ACC112 (cell line): ENCODE measurements around the gene GPR142.
"Not testable (repeated sequence)": the region's sequence is repeated elsewhere in the genome, so short reads cannot be mapped to it uniquely, and the experiment has no call there.

Experiments
- H2AFZ ChIP-seq: fragments of 200-600 bp; sonication (generic); one replicate; pipeline ENCODE4 v1.6.0; 2017; ENCODE audit warnings: antibody characterized with exemption, low read length; ENCODE audit not compliant: unreplicated experiment
- H3K27ac ChIP-seq: fragments of 200-600 bp; sonication (generic); 2 replicates; pipeline ENCODE4 v1.5.1; 2014; ENCODE audit warnings: low read depth, mild to moderate bottlenecking, antibody characterized with exemption, low read length, moderate library complexity
- H3K27me3 ChIP-seq: fragments of 200-600 bp; sonication (generic); 2 replicates; pipeline ENCODE4 v1.6.1; 2014; ENCODE audit warnings: mild to moderate bottlenecking, antibody characterized with exemption, low read length, moderate library complexity, mixed read lengths; ENCODE audit not compliant: insufficient read depth
- H3K36me3 ChIP-seq: fragments of 200-600 bp; sonication (generic); 2 replicates; pipeline ENCODE4 v1.6.1; 2016; ENCODE audit warnings: mild to moderate bottlenecking, antibody characterized with exemption, low read length, moderate library complexity, mixed read lengths; ENCODE audit not compliant: insufficient read depth
- H3K4me1 ChIP-seq: fragments of 200-600 bp; sonication (generic); one replicate; pipeline ENCODE4 v1.6.1; 2016; ENCODE audit warnings: low read length, mixed read lengths; ENCODE audit not compliant: insufficient read depth, unreplicated experiment, control insufficient read depth
- H3K4me3 ChIP-seq: fragments of 200-600 bp; sonication (generic); 2 replicates; pipeline ENCODE4 v1.5.1; 2014; ENCODE audit warnings: mild to moderate bottlenecking, low read depth, low read length
- H3K79me2 ChIP-seq: fragments of 200-600 bp; sonication (generic); one replicate; pipeline ENCODE4 v1.6.0; 2016; ENCODE audit warnings: low read length; ENCODE audit not compliant: control insufficient read depth, unreplicated experiment, insufficient read depth

The GPR142 gene

DNA sequence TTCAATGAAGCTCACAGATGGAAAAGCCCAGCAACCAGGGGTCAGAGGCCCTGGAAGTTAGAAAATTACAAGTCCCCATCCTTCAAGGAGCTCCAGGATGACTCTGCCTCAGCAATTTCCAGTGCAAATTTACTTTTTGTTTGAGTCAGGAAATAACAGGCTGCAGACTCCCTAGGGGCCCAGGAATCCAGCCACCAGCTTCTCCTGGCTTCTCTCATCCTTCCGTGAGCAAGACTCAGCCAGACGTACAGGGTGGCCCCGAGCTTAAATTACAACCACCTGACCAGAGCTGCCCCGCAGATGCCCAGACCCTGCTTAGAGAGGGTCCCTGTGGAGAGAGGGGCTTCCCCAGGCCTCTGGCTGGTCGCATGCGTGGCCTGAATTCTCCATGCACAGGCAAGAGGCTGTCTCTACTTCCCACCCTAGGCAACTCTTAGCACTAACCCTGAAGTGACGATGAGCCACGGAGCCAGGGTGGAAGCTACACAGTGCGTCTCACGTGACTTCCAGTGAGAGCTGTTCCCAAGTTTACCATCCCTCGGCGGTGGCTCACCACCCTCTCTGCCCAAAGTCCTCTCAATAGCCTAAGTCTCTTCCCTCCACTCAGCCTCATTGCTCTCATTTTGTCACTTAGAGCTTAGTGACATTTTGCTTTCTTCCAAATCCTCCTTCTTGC, 27.1 kb downstream of the GPR142 start:
- no peaks in the 10 kb centered on the region for H3K36me3 ChIP-seq
- no peak overlapping the region for H3K4me3 ChIP-seq
- no peaks in the 10 kb centered on the region for H3K4me1 ChIP-seq
- 0 out of 2 replicates have a peak, but pooled peaks cover 8% of the 10 kb centered on the region for H3K27me3 ChIP-seq
- no peak overlapping the region for H2AFZ ChIP-seq
- H3K79me2 ChIP-seq, result no peaks in the 10 kb centered on the region
- no peak overlapping the region for H3K27ac ChIP-seq

DNA sequence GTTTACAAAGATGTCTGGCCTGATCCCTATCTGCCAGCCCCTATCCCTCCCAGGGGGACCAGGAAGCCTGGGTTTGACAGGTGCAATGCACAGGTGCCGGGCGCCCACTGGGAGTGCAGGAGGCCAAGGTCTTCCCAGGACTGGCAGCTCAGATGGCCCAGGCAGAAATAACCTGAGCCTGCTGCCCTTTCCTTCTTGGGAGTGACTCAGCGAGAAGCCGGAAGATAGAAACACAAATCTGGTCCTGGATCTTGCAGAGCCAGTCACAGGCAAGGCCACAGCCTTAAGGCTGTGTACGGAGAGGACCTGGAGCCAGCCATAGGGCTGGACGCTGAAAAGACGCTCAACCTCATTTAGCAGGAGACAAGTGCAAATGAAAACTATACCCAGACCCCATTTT, 27.7 kb downstream of the GPR142 start:
- Histone ChIP-seq H3K4me1 (no peaks in the 10 kb centered on the region), H3K79me2 (no peaks in the 10 kb centered on the region), H2AFZ (no peak overlapping the region), H3K36me3 (no peaks in the 10 kb centered on the region), H3K4me3 (no peak overlapping the region), H3K27ac (no peak overlapping the region), H3K27me3 (peaks cover 11% of the 10 kb centered on the region; the same call in 1 of the 2 replicates)

DNA sequence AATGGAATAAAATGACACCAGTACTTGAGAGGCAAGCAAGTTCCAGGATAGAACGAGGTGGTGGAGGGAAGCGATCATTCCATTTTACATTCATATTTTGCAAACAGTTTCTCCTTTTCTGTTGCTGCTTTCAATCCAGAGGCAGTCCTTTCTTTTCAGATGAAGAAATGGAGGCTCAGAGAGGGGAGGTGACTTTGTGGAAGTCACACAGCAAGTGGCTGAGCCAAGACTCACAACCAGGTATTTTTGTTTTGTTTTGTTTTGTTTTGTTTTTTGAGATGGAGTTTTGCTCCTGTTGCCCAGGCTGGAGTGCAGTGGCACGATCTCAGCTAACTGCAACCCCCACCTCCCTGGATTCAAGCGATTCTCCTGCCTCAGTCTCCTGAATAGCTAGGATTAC, 29.3 kb downstream of the GPR142 start:
- H2AFZ ChIP-seq, result no peak overlapping the region
- H3K27me3 ChIP-seq, result peaks cover 14% of the 10 kb centered on the region; the same call in 1 of the 2 replicates
- no peaks in the 10 kb centered on the region for H3K79me2 ChIP-seq
- no peak overlapping the region for H3K4me3 ChIP-seq
- H3K27ac ChIP-seq, result no peak overlapping the region
- no peaks in the 10 kb centered on the region for H3K36me3 ChIP-seq
- H3K4me1 ChIP-seq, result no peaks in the 10 kb centered on the region

- H3K4me1 ChIP-seq, result no peaks in the 10 kb centered on the region
- H3K4me3 ChIP-seq, result no peak overlapping the region
- peaks cover 23% of the 10 kb centered on the region; the same call in 1 of the 2 replicates for H3K27me3 ChIP-seq
- no peak overlapping the region for H3K27ac ChIP-seq
- no peak overlapping the region for H2AFZ ChIP-seq
- no peaks in the 10 kb centered on the region for H3K79me2 ChIP-seq
- H3K36me3 ChIP-seq, result no peaks in the 10 kb centered on the region
Observed at GRCh38 chr17:74402048-74402447, 34.7 kb downstream of the GPR142 start.

- Histone ChIP-seq H3K27ac (no peak overlapping the region), H3K4me1 (no peaks in the 10 kb centered on the region), H3K36me3 (no peaks in the 10 kb centered on the region), H3K79me2 (no peaks in the 10 kb centered on the region), H2AFZ (no peak overlapping the region), H3K4me3 (no peak overlapping the region), H3K27me3 (peaks cover 23% of the 10 kb centered on the region; the same call in 1 of the 2 replicates)
Observed at GRCh38 chr17:74403512-74404137, 36.3 kb downstream of the GPR142 start.

DNA sequence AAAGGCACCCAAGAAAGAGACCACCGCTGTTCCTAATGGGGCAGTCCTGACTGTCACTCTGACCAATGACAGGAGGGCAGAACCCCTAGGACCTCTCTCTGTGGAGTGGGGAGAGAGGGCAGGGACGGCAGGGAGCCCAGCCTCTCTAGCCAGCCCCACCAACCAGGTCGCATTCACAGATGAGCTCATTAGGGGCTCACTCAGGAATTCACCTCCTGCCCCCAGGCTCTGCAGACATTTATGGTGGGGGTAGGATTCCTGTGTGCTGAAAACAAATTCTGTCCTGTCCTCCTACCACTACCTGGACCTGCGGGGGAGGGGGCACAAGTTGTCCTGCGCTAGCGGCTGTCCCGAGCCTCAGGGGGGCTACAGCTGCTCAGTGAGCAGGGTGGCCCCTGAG, 36.9 kb downstream of the GPR142 start:
- no peaks in the 10 kb centered on the region for H3K4me1 ChIP-seq
- H3K79me2 ChIP-seq, result no peaks in the 10 kb centered on the region
- H3K27ac ChIP-seq, result no peak overlapping the region
- H3K36me3 ChIP-seq, result no peaks in the 10 kb centered on the region
- H3K4me3 ChIP-seq, result no peak overlapping the region
- no peak overlapping the region for H2AFZ ChIP-seq
- peaks cover 19% of the 10 kb centered on the region; the same call in 1 of the 2 replicates for H3K27me3 ChIP-seq

- peaks cover 17% of the 10 kb centered on the region; the same call in 1 of the 2 replicates for H3K27me3 ChIP-seq
- no peaks in the 10 kb centered on the region for H3K36me3 ChIP-seq
- no peaks in the 10 kb centered on the region for H3K4me1 ChIP-seq
- H3K27ac ChIP-seq, result no peak overlapping the region
- no peak overlapping the region for H2AFZ ChIP-seq
- no peak overlapping the region for H3K4me3 ChIP-seq
- H3K79me2 ChIP-seq, result no peaks in the 10 kb centered on the region
Observed at GRCh38 chr17:74404789-74405188, 37.5 kb downstream of the GPR142 start.

DNA sequence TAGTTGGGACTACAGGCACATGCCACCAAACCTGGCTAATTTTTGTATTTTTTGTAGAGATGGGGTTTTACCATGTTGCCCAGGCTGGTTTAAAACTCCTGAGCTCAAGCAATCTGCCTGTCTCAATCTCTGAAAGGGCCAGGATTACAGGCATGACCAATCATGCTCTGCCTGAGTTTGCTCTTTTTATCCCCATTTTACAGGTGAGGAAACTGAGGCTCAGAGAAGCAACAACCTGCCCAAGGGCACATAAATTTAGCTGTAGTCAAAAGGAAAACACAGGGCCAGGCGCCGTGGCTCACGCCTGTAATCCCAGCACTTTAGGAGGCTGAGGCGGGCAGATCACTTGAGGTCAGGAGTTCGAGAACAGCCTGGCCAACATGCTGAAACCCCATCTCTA, 38.0 kb downstream of the GPR142 start:
- not testable (repeated sequence) for H3K4me1 ChIP-seq, H3K27ac ChIP-seq, H3K4me3 ChIP-seq, H3K79me2 ChIP-seq, H2AFZ ChIP-seq, H3K36me3 ChIP-seq
- 0 out of 2 replicates have a peak, but pooled peaks cover 12% of the 10 kb centered on the region for H3K27me3 ChIP-seq

DNA sequence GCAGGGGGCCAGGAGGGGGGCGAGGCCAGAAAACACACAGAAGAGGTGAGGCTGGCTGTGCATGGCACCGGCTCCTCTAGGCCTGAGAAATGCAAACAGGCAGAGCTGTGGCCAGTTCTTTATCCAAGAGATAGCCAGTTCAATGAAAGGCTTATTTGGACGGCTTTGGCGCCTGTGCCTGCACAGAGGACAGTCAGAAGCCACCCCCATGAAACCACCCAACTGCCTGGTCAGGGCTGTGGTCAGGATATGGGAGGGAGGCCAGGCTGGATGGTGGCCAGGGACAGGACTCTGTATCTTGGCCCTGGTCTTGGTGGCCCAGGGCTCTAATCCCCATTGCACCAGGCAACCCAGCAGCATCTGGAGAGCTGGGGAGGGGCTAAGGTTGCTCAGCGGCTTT, 40.1 kb downstream of the GPR142 start:
- H3K4me1 ChIP-seq, result no peaks in the 10 kb centered on the region
- H3K36me3 ChIP-seq, result no peaks in the 10 kb centered on the region
- H2AFZ ChIP-seq, result no peak overlapping the region
- H3K4me3 ChIP-seq, result no peak overlapping the region
- no peaks in the 10 kb centered on the region for H3K79me2 ChIP-seq
- 0 out of 2 replicates have a peak, but pooled peaks cover 12% of the 10 kb centered on the region for H3K27me3 ChIP-seq
- H3K27ac ChIP-seq, result no peak overlapping the region

- no peak overlapping the region for H3K27ac ChIP-seq
- H3K4me1 ChIP-seq, result no peaks in the 10 kb centered on the region
- H3K4me3 ChIP-seq, result no peak overlapping the region
- H3K36me3 ChIP-seq, result no peaks in the 10 kb centered on the region
- H3K79me2 ChIP-seq, result no peaks in the 10 kb centered on the region
- no peak overlapping the region for H2AFZ ChIP-seq
- 0 out of 2 replicates have a peak, but pooled peaks cover 12% of the 10 kb centered on the region for H3K27me3 ChIP-seq
Observed at GRCh38 chr17:74408262-74408661, 41.0 kb downstream of the GPR142 start.

DNA sequence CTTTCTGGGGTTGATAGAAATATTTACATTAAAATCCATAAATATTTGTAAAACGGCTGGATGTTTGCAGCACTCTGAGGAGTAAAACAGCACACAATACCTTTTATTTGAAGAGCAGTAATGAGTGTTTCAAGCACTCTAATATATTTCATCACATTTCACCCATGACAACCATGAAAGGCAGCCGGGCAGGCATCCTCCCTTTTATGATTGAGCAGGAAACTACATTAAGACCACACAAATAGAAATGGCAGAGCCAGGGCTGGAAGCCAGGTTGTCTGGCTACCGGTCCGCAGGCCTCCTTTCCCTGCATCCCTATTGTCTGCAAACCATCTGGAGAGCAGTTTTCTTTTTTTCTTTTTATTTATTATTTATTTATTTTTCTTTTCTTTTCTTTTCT, 41.5 kb downstream of the GPR142 start:
- Histone ChIP-seq H3K4me1 (no peaks in the 10 kb centered on the region), H3K27ac (no peak overlapping the region), H3K79me2 (no peaks in the 10 kb centered on the region), H3K27me3 (0 out of 2 replicates have a peak, but pooled peaks cover 7% of the 10 kb centered on the region), H2AFZ (no peak overlapping the region), H3K36me3 (no peaks in the 10 kb centered on the region), H3K4me3 (no peak overlapping the region)
